H1 (cell line): ENCODE measurements around the gene NTPCR. TPM values are rescaled to one million over a fixed set of nuclear protein-coding genes. Genes with fewer than 3 reads are reported as not detected.

Experiments used
- CTCF ChIA-PET: fragments of 300-600 bp; sonication (Branson Sonifier 250); formaldehyde crosslinking; loops from one replicate; lab custom pipeline; 2021; ENCODE audit not compliant: partially characterized antibody; lab: Charles Lee
- POLR2A ChIA-PET: fragments of 300-600 bp; sonication (Branson Sonifier 250); formaldehyde crosslinking; loops from one replicate; lab custom pipeline; 2021; ENCODE audit warnings: inconsistent platforms; ENCODE audit not compliant: partially characterized antibody; lab: Charles Lee
- DNase-seq, 2 experiments: peaks; one replicate each; pipeline versions ENCODE4 v3.0.0 to v3.0.0-alpha.2; 2010 to 2022; ENCODE audit warnings: low spot score in 2 of 2, low read depth in 1 of 2, mixed read lengths in 1 of 2
- FAIRE-seq: peaks from 2 replicates; lab custom pipeline; 2011; peaks lifted over from hg19 to GRCh38; lab: Jason Lieb, UNC
- H2AFZ ChIP-seq: 2 replicates; pipeline ENCODE4 v1.8.1; 2012; ENCODE audit warnings: low read length, inconsistent platforms
- H2AK5ac ChIP-seq: 2 replicates; pipeline ENCODE4 v1.6.1; 2013; ENCODE audit warnings: low read depth, low read length
- H2BK120ac ChIP-seq: replicated peaks from 2 replicates; pipeline ENCODE3; 2013; ENCODE audit warnings: low read depth, low read length, inconsistent platforms
- H2BK12ac ChIP-seq: 2 replicates; pipeline ENCODE4 v1.6.1; 2013; ENCODE audit warnings: low read depth, low read length
- H2BK15ac ChIP-seq: 2 replicates; pipeline ENCODE4 v1.6.1; 2013; ENCODE audit warnings: low read length
- H2BK20ac ChIP-seq: 2 replicates; pipeline ENCODE4 v1.6.1; 2013; ENCODE audit warnings: low read length
- H2BK5ac ChIP-seq: 2 replicates; pipeline ENCODE4 v1.6.1; 2013; ENCODE audit warnings: low read depth, low read length
- H3K14ac ChIP-seq: 2 replicates; pipeline ENCODE4 v1.6.1; 2013; ENCODE audit warnings: inconsistent platforms; ENCODE audit not compliant: insufficient read length
- H3K18ac ChIP-seq: 2 replicates; pipeline ENCODE4 v1.6.1; 2013; ENCODE audit warnings: low read length; ENCODE audit errors: extremely low read depth
- H3K23ac ChIP-seq: 2 replicates; pipeline ENCODE4 v1.6.1; 2013; ENCODE audit warnings: inconsistent platforms; ENCODE audit not compliant: insufficient read length
- H3K23me2 ChIP-seq: 2 replicates; pipeline ENCODE4 v1.6.1; 2013; ENCODE audit warnings: low read depth, low read length
- H3K27ac ChIP-seq: 2 replicates; pipeline ENCODE4 v1.6.1; 2011; ENCODE audit warnings: low read depth, low read length, inconsistent platforms
- H3K27me3 ChIP-seq, 4 experiments: replicated peaks in 1 of 4; 1 replicate in 1 of 4; 2 replicates in 3 of 4; pipeline versions ENCODE4 v1.6.1 to v1.8.1; 2011 to 2013; ENCODE audit warnings: low read length in 3 of 4, mild to moderate bottlenecking in 3 of 4, inconsistent platforms in 2 of 4, mixed read lengths in 2 of 4, moderate library complexity in 1 of 4; ENCODE audit not compliant: control insufficient read depth in 3 of 4, insufficient read depth in 3 of 4; ENCODE audit errors: extremely low read depth in 1 of 4
- H3K36me3 ChIP-seq, 4 experiments: 2 replicates each; pipeline versions ENCODE4 v1.6.1 to v1.8.1; 2011 to 2013; ENCODE audit warnings: mild to moderate bottlenecking in 4 of 4, low read length in 3 of 4, moderate library complexity in 2 of 4, control low read depth in 1 of 4, inconsistent platforms in 1 of 4; ENCODE audit not compliant: insufficient read depth in 4 of 4, control insufficient read depth in 2 of 4
- H3K4ac ChIP-seq: replicated peaks from 2 replicates; pipeline ENCODE3; 2013; ENCODE audit warnings: low read length, low read depth, mixed read lengths, inconsistent platforms; ENCODE audit not compliant: insufficient read length
- H3K4me1 ChIP-seq, 4 experiments: replicated peaks in 1 of 4; 1 replicate in 1 of 4; 2 replicates in 3 of 4; pipeline versions ENCODE4 v1.6.1 to v1.8.1; 2011 to 2013; ENCODE audit warnings: low read length in 3 of 4, inconsistent platforms in 2 of 4, mixed read lengths in 1 of 4; ENCODE audit not compliant: insufficient read depth in 4 of 4, control insufficient read depth in 3 of 4
- H3K4me2 ChIP-seq, 2 experiments: 2 replicates each; pipeline versions ENCODE4 v1.6.1 to v1.8.1; 2011 to 2013; ENCODE audit warnings: low read depth in 2 of 2, low read length in 2 of 2, control low read depth in 1 of 2, inconsistent platforms in 1 of 2, mild to moderate bottlenecking in 1 of 2; ENCODE audit not compliant: insufficient read depth in 1 of 2
- H3K4me3 ChIP-seq, 4 experiments: fragments of 200-600, 300-600 bp in 1 of 4; sonication (generic), shearing (Covaris generic), sonication (Bioruptor Twin) in 1 of 4; 2 replicates each; pipeline versions ENCODE4 v1.5.1 to v1.8.1; 2011 to 2016; ENCODE audit warnings: low read length in 4 of 4, low read depth in 3 of 4, control low read depth in 2 of 4, inconsistent platforms in 2 of 4, mild to moderate bottlenecking in 2 of 4, mixed read lengths in 1 of 4, moderate library complexity in 1 of 4; ENCODE audit not compliant: insufficient read depth in 2 of 4; ENCODE audit errors: extremely low read depth in 1 of 4
- H3K56ac ChIP-seq: replicated peaks from 2 replicates; pipeline ENCODE3; 2013; ENCODE audit warnings: low read depth, mild to moderate bottlenecking, mixed read lengths, low read length, inconsistent platforms; ENCODE audit not compliant: insufficient read length
- H3K79me1 ChIP-seq: 2 replicates; pipeline ENCODE4 v1.6.1; 2013; ENCODE audit warnings: low read depth, low read length, control low read depth
- H3K79me2 ChIP-seq, 2 experiments: 2 replicates each; pipeline versions ENCODE4 v1.6.1 to v1.8.1; 2012 to 2013; ENCODE audit warnings: low read length in 2 of 2, mild to moderate bottlenecking in 2 of 2, inconsistent platforms in 1 of 2; ENCODE audit not compliant: insufficient read depth in 2 of 2, control insufficient read depth in 1 of 2
- H3K9ac ChIP-seq, 4 experiments: replicated peaks in 1 of 4; 1 replicate in 1 of 4; 2 replicates in 3 of 4; pipeline versions ENCODE4 v1.6.1 to v1.8.1; 2011 to 2013; ENCODE audit warnings: low read depth in 3 of 4, low read length in 3 of 4, control low read depth in 2 of 4, mild to moderate bottlenecking in 2 of 4, moderate library complexity in 2 of 4, inconsistent platforms in 1 of 4; ENCODE audit errors: extremely low read depth in 1 of 4
- H3K9me3 ChIP-seq, 2 experiments: 2 replicates each; pipeline versions ENCODE4 v1.6.1 to v1.8.1; 2012 to 2013; ENCODE audit warnings: mild to moderate bottlenecking in 2 of 2, moderate library complexity in 2 of 2, control low read depth in 1 of 2, inconsistent platforms in 1 of 2, low read depth in 1 of 2, low read length in 1 of 2, mixed read lengths in 1 of 2; ENCODE audit not compliant: insufficient read depth in 2 of 2
- H4K20me1 ChIP-seq, 2 experiments: replicated peaks in 1 of 2; 2 replicates each; pipeline versions ENCODE3 to v1.8.1; 2011 to 2013; ENCODE audit warnings: inconsistent platforms in 2 of 2, low read length in 2 of 2, mild to moderate bottlenecking in 1 of 2; ENCODE audit not compliant: insufficient read depth in 2 of 2, control insufficient read depth in 1 of 2
- H4K5ac ChIP-seq: 2 replicates; pipeline ENCODE4 v1.6.1; 2013; ENCODE audit warnings: low read length, low read depth, mixed read lengths, inconsistent platforms; ENCODE audit not compliant: insufficient read length
- H4K8ac ChIP-seq: 2 replicates; pipeline ENCODE4 v1.8.0; 2013; ENCODE audit warnings: mild to moderate bottlenecking, moderate library complexity, low read length, inconsistent platforms; ENCODE audit not compliant: insufficient read depth; ENCODE audit errors: extremely low read depth
- H4K91ac ChIP-seq: replicated peaks from 2 replicates; pipeline ENCODE3; 2013; ENCODE audit warnings: low read length, mixed read lengths, inconsistent platforms; ENCODE audit not compliant: insufficient read length
- EGR1 ChIP-seq: IDR thresholded peaks from 2 replicates; pipeline ENCODE4 v1.6.1; 2011; ENCODE audit warnings: low read depth, low read length, borderline replicate concordance
- KDM5A ChIP-seq: fragments of 200-600 bp; IDR thresholded peaks from 2 replicates; pipeline ENCODE4 v1.7.1; 2012; ENCODE audit warnings: mild to moderate bottlenecking, low read length, inconsistent platforms, mixed read lengths
- MAFK ChIP-seq: IDR thresholded peaks from 2 replicates; pipeline ENCODE4 v1.6.1; 2012; ENCODE audit warnings: low read depth, mild to moderate bottlenecking, improper control_type of control experiment, low read length
- SIRT6 ChIP-seq: IDR thresholded peaks from one replicate; pipeline ENCODE4 v1.7.1; 2012; ENCODE audit warnings: low read length, inconsistent platforms
- whole genome bisulfite sequencing, 2 experiments: shearing (Covaris generic) in 1 of 2; methylation state at CpG; one replicate each; pipeline versions ENCODE4 v1.1.6 to v1.1.7; 2013 to 2015; ENCODE audit warnings: low lambda C conversion rate in 2 of 2, mixed read lengths in 2 of 2, inconsistent platforms in 1 of 2, low coverage in 1 of 2, missing lambda C conversion rate in 1 of 2; ENCODE audit not compliant: insufficient replicate concordance in 2 of 2, insufficient coverage in 1 of 2, insufficient read length in 1 of 2; ENCODE audit errors: extremely low coverage in 1 of 2, missing lambda C conversion rate in 1 of 2; 5-methylcytosine and 5-hydroxymethylcytosine counted together
- polyA plus RNA-seq, 7 experiments: library from polyadenylated mRNA; depleted of rRNA in 3 of 7; stranded (reverse) in 5 of 7; unstranded in 2 of 7; fragments of >200 nt in 5 of 7; fragments of 200-250 nt in 2 of 7; gene quantifications; 1 replicate in 5 of 7; 2 replicates in 1 of 7; 4 replicates in 1 of 7; pipeline versions ENCODE4 v1.2.1 to v1.2.3, GENCODE V29; 2011 to 2013; ENCODE audit warnings: missing spikeins in 2 of 7, mixed read lengths in 2 of 7
- total RNA-seq: library from RNA; stranded (reverse); fragmentation: NEBNext Ultra II Directional; extraction: Animal tissue kit (Norgen Biotek cat#: 25700); gene quantifications from 2 replicates; pipeline ENCODE4 v1.2.1, GENCODE V29; 2021

The NTPCR gene
- total and polyA plus RNA-seq, 2 of the 8 experiments (the other 6 are each of a cell fraction or from before 2014, with no cell fraction given): 22.6 to 73.1 TPM

DNA sequence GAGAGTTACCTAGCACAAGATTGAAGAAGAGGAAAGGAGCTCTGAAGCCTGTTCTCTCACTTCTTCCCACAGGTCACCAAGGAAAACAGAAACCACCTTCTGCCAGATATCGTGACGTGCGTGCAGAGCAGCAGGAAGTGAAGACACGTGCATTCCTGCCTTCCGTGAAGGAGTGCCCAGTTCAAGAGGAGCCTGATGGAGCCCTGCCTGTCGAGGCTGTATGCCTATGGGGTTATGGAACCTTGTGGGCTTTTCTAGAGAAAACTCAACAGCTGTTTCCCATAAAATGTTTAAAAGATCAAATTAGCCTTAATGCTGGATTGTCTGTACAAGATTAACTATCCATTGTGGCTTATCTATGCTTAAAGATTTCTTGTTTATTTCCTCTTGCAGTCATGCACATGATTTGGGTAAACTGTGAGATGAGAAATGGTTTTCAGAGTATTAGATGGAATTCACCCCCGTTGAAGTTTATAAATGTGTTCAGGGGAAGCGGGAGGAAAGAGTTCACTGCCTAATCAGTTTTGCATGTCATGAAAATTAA lies 27.8 kb downstream of the NTPCR start:
- Histone ChIP-seq H4K91ac (no peak overlapping the region), H3K14ac (no peak overlapping the region), H3K4me1 (no peaks in the 10 kb centered on the region), H2AK5ac (no peak overlapping the region), H3K18ac (no peak overlapping the region), H4K5ac (no peak overlapping the region), H3K4me3 (no peak overlapping the region), H3K9me3 (no peaks in the 10 kb centered on the region), H4K8ac (no peak overlapping the region), H3K23me2 (no peaks in the 10 kb centered on the region), H2BK5ac (no peak overlapping the region), H3K27me3 (no peaks in the 10 kb centered on the region), H3K9ac (no peak overlapping the region), H4K20me1 (peaks cover 1 to 3% of the 10 kb centered on the region in 2 experiments), H2BK12ac (no peak overlapping the region), H3K27ac (no peak overlapping the region), H3K36me3 (peaks cover 3 to 24% (median 13%) of the 10 kb centered on the region in 4 experiments; a peak in 6 of 8 replicates), H3K79me2 (no peaks in the 10 kb centered on the region), H3K56ac (no peak overlapping the region), H3K23ac (no peak overlapping the region), H3K4ac (no peak overlapping the region), H2BK15ac (no peak overlapping the region), H3K79me1 (no peaks in the 10 kb centered on the region; the same call in 1 of the 2 replicates), H2BK120ac (no peak overlapping the region), H2AFZ (no peak overlapping the region), H3K4me2 (no peak overlapping the region), H2BK20ac (no peak overlapping the region)
- no peak for FAIRE-seq
- ChIA-PET CTCF (interaction anchor here (0.8 to 1.1 kb wide), 2 partner anchors 12 to 23 kb away, joined by 3 read pairs; no protein-coding TSS in a partner anchor), POLR2A (no interaction called here)
- 92% methylated on average over 7 of the region's 8 CpGs; no CpG with 5 or more reads in 1 of the 2 experiments for WGBS, 2 experiments
- TF ChIP-seq KDM5A (no peak), MAFK (no peak), EGR1 (no peak), SIRT6 (no peak)
- no peak for DNase-seq
